Natural killer cell treated with Interleukin-12 subunit alpha and Interleukin-12 subunit beta and Interleukin-15 and Interleukin-18, amount 100 ng/mL, for 72 hours (primary cell): Measurements from ENCODE around the gene TMEM132C. TPM values are rescaled to one million over a fixed set of nuclear protein-coding genes. Genes with fewer than 3 reads are reported as not detected.

Experiments used
- ATAC-seq, 2 donors: fragments of 150-1000 bp; cut with Tn5 transposase in 1 of 2; sonication (Bioruptor Pico), chemical (Tn5 transposase) in 1 of 2; 2 replicates each; pipeline ENCODE4 v1.10.0; 2021
- DNase-seq: peaks from one replicate; pipeline ENCODE4 v3.0.0; 2022; ENCODE audit warnings: low spot score
- H3K27ac Mint-ChIP-seq, 2 donors: 1 replicate in 1 of 2; 2 replicates in 1 of 2; pipeline ENCODE4 v1.8.0; 2022; ENCODE audit warnings: mixed read lengths in 2 of 2, mild to moderate bottlenecking in 1 of 2, moderate library complexity in 1 of 2
- H3K27me3 Mint-ChIP-seq, 2 donors: 1 replicate in 1 of 2; 2 replicates in 1 of 2; pipeline ENCODE4 v1.8.0; 2022; ENCODE audit warnings: mixed read lengths in 2 of 2
- H3K36me3 Mint-ChIP-seq: one replicate; pipeline ENCODE4 v1.8.0; 2022; ENCODE audit warnings: mixed read lengths
- H3K4me1 Mint-ChIP-seq, 2 donors: 1 replicate in 1 of 2; 2 replicates in 1 of 2; pipeline ENCODE4 v1.8.0; 2022; ENCODE audit warnings: low read depth in 2 of 2, mixed read lengths in 2 of 2, mild to moderate bottlenecking in 1 of 2
- H3K4me3 Mint-ChIP-seq: one replicate; pipeline ENCODE4 v1.8.0; 2022; ENCODE audit warnings: mixed read lengths
- H3K9me3 Mint-ChIP-seq: 2 replicates; pipeline ENCODE4 v1.8.0; 2022; ENCODE audit warnings: mixed read lengths
- total RNA-seq, 2 donors: library from RNA; stranded (reverse); gene quantifications; one replicate each; pipeline ENCODE4 v1.2.3, GENCODE V29; 2022

TMEM132C gene
- total RNA-seq, 2 donors from 2014 or later, result 0.14 TPM; not detected in 1

DNA sequence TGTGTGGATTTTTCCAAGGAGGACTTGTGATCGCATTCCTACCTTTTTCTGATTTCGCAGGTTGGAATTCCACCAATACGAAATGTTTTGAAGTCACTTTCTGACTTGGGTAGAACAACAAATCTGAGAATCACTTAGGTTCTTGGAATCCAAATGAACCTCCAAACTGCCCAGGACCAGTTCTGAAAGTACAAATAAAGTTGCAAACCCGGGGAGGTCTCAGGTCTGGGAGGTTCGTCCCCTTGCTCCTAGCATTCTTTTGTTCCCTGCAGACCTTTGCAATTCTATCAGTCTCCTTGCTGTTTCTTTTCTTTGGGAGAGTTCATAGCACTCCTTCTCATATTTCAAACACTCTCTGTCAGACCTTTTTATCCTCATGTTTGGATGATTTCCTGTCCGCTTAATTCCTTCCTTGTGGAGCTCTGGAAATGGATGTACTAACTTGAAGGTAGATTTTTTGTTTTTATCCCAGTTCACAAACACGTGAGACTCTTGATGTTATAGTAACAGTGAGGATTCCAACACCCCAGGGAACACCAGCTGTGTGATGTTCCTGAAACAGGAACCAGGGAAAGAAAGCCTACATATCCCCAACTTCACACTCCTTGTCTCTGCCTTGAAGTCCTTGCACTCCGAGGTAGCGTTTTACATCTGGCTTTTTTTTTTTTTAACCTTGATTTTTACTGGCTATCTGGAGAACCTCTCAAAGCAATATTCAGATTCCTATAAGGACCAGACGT is 70.6 kb downstream of the TMEM132C start:
- no peaks in the 10 kb centered on the region for H3K4me1 Mint-ChIP-seq
- no peak overlapping the region for H3K27ac Mint-ChIP-seq
- no peak for ATAC-seq
- DNase-seq, result no peak
- no peaks in the 10 kb centered on the region for H3K36me3 Mint-ChIP-seq
- no peaks in the 10 kb centered on the region for H3K9me3 Mint-ChIP-seq
- H3K4me3 Mint-ChIP-seq, result no peak overlapping the region
- H3K27me3 Mint-ChIP-seq, result peaks cover 18 to 23% of the 10 kb centered on the region in 2 donors

DNA sequence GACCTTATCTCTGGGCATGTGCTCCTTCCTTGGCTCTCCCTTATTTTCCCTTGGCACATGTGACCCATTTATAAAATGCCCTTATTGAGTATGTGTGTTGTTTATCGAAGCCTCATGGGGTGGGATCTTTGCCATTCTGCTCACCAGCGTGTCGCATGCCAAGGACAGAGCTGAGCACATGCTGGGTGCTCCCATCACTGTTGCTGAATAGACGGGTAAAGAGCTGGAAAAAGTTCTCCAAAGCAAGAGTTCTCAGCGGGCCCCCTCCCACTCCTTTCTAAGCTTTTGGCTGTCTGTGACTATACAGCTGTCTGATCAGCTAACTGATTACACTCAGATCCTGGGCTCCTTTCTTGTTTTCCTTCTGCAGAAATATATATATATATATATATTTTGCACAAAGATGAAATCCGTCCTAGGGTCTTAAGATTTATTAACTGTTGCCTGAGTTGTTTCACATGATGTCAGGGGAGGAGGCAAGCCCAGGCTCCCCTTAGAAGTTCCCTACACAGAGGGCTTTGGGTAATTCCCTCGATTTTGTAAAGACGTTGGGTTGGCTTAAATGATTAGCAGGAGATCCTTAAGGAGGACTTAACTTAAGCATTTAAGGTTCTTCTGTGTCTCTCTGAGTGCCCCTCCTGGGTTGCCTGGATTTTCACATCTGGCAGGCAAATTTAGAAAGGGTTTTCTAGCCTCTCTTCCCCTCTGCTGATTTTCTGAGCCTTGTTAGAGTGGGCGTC is 71.6 kb downstream of the TMEM132C start:
- DNase-seq (no peak), ATAC-seq (no peak)
- Mint-ChIP-seq H3K36me3 (no peaks in the 10 kb centered on the region), H3K4me3 (no peak overlapping the region), H3K9me3 (no peaks in the 10 kb centered on the region), H3K27ac (no peak overlapping the region), H3K27me3 (peaks cover 18 to 23% of the 10 kb centered on the region in 2 donors), H3K4me1 (no peaks in the 10 kb centered on the region)

DNA sequence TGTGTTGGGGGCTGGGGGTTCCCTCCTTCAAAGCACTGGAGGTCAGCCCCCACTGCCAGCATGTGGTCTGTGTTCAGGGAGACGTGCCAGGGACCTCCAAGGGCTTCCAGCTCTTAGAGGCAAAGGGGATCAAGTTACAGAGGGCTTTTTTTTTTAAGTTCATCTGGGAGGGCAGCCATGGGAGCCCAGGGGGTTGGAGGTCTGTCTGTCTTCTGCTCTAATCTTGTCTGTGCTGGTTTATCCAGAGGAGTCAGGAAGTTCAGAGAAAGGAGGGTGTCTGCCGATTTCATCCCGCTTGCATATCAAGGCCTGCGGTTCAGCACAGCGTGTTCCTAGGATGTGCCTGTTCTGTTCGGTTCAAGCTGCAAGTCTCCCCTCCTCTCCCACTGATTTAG is 72.2 kb downstream of the TMEM132C start:
- ATAC-seq (no peak), DNase-seq (no peak)
- Mint-ChIP-seq H3K27me3 (peaks cover 18 to 23% of the 10 kb centered on the region in 2 donors), H3K27ac (no peak overlapping the region), H3K36me3 (no peaks in the 10 kb centered on the region), H3K4me1 (no peaks in the 10 kb centered on the region), H3K4me3 (no peak overlapping the region), H3K9me3 (no peaks in the 10 kb centered on the region)

DNA sequence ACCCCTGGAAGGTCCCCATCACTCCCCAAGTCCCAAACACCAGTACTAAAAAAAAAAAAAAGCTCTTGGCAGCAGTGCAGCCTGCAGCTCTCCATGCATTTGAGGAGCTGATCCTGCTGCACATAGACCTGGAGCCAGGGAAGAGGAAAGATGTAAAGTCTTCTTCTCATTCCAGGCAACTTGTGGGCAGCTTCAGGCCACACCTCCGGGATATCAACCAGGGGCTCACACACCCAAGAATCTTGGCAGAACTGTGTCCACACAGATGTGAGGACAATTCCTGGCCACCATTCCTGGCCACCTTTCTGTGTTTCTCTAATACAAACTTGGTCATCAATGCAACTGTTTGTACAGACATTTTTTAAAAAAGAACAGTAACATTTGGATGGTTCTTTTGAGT is 72.7 kb downstream of the TMEM132C start:
- ATAC-seq (no peak), DNase-seq (no peak)
- peaks cover 18 to 23% of the 10 kb centered on the region in 2 donors for H3K27me3 Mint-ChIP-seq
- H3K9me3 Mint-ChIP-seq, result no peaks in the 10 kb centered on the region
- no peak overlapping the region for H3K4me3 Mint-ChIP-seq
- no peaks in the 10 kb centered on the region for H3K4me1 Mint-ChIP-seq
- no peaks in the 10 kb centered on the region for H3K36me3 Mint-ChIP-seq
- H3K27ac Mint-ChIP-seq, result no peak overlapping the region

DNA sequence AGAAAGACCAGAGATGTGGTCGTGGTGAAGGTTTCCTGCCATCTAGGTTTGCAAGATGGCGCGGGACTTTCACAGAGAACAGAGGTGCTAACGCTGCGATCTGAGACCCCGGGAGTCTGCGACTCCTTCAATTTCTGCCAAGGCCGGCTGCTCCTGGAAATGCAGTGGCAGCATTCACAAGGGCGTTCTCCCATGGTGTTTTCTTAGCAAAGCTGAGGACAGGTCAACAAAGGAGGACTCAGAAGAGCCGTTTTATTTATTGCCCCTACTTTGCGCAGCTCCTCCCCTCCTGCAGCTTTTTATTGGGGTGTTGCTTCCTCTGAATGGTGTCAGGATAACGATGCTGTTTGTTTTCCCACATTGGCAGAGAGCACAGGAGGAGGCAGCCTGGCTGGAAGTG is 86.3 kb downstream of the TMEM132C start:
- H3K36me3 Mint-ChIP-seq, result peaks cover 15% of the 10 kb centered on the region
- ATAC-seq (no peak), DNase-seq (no peak)
- peaks cover 31 to 63% of the 10 kb centered on the region in 2 donors for H3K27me3 Mint-ChIP-seq
- H3K9me3 Mint-ChIP-seq, result peaks cover 7% of the 10 kb centered on the region
- H3K4me1 Mint-ChIP-seq, result peaks cover 0 to 6% of the 10 kb centered on the region in 2 donors
- no peak overlapping the region for H3K27ac Mint-ChIP-seq
- no peak overlapping the region for H3K4me3 Mint-ChIP-seq

DNA sequence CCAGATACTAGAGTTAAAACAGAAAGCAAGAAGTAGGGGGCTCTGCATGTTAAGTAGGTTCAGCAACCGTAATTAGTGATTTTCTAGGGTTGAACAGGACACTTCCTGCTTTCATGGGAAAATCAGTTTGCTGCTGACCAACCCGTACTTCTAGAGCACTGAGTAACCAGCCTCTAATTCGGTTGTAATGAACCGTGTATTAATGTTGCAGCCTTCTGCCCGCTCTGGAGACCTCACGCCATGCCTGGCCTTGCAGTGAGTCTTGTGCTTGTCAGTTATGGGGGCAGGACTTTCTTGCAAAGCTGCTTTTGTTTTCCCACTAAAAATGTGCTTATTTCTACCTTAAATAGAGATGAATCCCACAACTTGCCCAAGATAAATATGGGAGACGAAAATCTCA is 89.6 kb downstream of the TMEM132C start:
- H3K27ac Mint-ChIP-seq, result no peak overlapping the region
- H3K4me3 Mint-ChIP-seq, result no peak overlapping the region
- no peaks in the 10 kb centered on the region for H3K9me3 Mint-ChIP-seq
- H3K4me1 Mint-ChIP-seq, result peaks cover 0 to 6% of the 10 kb centered on the region in 2 donors
- H3K36me3 Mint-ChIP-seq, result peaks cover 12% of the 10 kb centered on the region
- DNase-seq, result no peak
- H3K27me3 Mint-ChIP-seq, result peaks cover 44% of the 10 kb centered on the region in 2 donors
- ATAC-seq, result no peak

DNA sequence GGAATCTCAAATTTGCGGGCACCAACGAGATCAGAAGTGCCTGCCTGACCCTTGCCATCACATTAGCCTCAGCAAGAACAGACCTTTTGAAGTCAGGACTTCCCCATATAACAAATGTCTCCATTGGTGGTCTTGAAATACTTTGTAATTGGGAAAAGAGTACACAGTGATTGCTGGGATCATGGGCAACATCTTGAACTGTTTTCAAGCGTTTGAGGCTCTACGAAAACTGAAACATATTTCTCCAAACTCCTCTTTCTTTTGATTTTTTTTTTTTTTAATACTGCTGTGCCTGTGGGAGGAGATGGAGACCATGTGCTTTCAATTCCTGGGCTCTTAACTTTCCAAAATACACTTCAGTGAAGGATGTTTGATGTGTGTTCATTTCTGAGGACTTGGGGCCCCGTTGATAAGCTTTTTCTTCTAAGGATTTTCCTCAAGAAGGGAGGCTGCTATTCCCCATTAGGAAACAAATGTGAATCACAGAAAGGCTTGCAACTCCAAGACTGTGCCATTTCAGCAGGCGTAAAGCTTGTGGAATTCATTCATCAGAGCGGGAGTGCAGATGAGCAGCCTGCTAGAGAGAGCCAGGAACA is 94.5 kb downstream of the TMEM132C start:
- Mint-ChIP-seq H3K9me3 (no peaks in the 10 kb centered on the region), H3K4me1 (no peaks in the 10 kb centered on the region), H3K4me3 (no peak overlapping the region), H3K27ac (no peak overlapping the region), H3K27me3 (peaks cover 38 to 39% of the 10 kb centered on the region in 2 donors), H3K36me3 (no peaks in the 10 kb centered on the region)
- no peak for ATAC-seq
- no peak for DNase-seq

DNA sequence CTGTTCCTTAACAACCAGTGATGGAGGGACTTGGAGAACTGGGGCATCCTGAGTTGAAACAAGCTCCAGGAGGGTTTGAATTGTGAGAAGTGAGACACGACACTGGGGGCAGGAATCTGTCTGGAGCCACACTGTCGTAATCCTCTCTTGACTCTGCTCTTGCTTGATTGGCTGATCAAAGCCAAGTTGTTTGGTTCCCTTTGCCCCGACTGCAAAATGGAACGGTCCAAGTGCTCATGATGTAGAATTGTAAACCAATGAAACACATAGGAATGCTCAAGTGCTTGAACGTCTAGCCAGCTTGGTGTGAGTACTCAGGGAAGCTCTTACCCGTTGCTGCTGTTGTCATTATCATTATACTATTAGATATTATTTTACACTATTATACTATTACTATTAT is 98.1 kb downstream of the TMEM132C start:
- H3K4me1 Mint-ChIP-seq, result no peaks in the 10 kb centered on the region
- H3K4me3 Mint-ChIP-seq, result no peak overlapping the region
- DNase-seq, result no peak
- no peaks in the 10 kb centered on the region for H3K36me3 Mint-ChIP-seq
- H3K27me3 Mint-ChIP-seq, result peaks cover 33 to 43% of the 10 kb centered on the region in 2 donors
- H3K27ac Mint-ChIP-seq, result no peak overlapping the region
- no peaks in the 10 kb centered on the region for H3K9me3 Mint-ChIP-seq
- no peak for ATAC-seq

DNA sequence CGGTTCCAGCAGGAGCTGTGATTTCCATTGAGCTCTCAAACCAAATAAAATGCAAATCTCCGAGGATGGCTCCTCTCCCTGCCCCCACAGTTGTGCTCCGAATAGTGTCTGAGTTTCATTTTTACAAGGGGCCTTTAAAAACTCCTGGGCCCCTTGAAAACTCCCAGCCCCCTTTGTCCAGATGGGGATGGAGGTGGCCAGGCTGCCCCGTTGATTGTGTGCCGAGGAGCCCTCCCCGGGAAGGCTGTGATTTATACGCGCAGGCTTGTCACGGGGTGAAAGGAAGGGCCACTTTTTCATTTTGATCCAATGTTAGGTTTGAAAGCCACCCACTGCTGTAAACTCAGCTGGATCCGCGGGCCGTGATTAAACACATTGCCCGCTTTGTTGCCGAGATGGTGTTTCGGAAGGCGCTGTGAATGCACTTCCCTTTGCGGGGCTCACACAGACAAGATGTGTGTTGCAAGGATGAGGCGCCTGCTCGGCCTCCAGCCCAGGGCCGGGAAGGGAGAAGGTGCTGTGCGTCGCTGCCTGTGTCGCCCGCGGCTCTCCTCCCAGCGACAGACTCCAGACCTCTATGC is 98.8 kb downstream of the TMEM132C start:
- Mint-ChIP-seq H3K9me3 (no peaks in the 10 kb centered on the region), H3K27me3 (peaks cover 29 to 47% of the 10 kb centered on the region in 2 donors), H3K4me1 (no peaks in the 10 kb centered on the region), H3K4me3 (no peak overlapping the region), H3K36me3 (no peaks in the 10 kb centered on the region), H3K27ac (no peak overlapping the region)
- DNase-seq, result no peak
- ATAC-seq, result peak in 1 of 2 donors; percentile 11

DNA sequence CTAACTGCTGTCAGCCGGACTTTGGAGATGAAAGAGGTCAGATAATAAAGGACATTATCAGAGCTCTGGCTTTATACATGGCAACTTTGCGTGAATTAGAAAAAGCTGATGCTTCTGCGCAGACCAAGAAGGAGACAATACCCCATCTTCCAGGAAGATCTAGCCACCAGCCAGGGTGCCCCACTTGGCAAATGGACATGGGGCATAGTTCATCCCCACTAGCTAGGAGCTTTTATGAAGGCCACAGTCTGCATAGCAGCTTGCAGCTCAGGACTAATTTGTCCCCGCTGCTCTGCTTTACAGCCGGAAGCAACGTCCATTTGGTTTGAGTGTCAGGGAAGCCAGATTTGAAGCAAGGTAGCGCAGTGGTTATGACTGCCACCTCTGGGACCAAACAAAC is 101.0 kb downstream of the TMEM132C start:
- Mint-ChIP-seq H3K36me3 (no peaks in the 10 kb centered on the region), H3K27me3 (peaks cover 21 to 49% of the 10 kb centered on the region in 2 donors), H3K9me3 (no peaks in the 10 kb centered on the region), H3K4me1 (no peaks in the 10 kb centered on the region), H3K4me3 (no peak overlapping the region), H3K27ac (no peak overlapping the region)
- ATAC-seq (no peak), DNase-seq (no peak)

DNA sequence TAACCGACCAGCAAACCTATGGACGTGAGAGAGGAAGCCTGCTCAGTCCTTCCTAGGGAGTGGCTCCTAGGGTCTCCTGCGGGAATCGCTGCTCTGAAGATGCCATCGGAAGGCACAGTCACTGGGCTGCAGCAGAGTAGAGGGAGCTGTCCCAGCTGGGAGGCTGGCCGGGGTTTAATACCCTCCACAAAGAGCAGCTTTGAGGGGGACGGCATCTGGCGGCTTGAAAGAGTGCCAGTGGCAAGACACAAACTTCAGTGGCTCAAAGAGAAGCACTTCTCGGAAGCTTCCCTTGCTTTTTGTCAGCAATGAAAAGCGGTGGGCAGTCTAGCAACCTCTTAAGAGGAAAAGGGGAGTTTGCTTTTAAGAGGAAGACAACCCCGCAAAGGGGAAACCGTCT is 114.6 kb downstream of the TMEM132C start:
- peaks cover 0 to under 1% of the 10 kb centered on the region in 2 donors for H3K4me1 Mint-ChIP-seq
- no peak overlapping the region for H3K4me3 Mint-ChIP-seq
- no peak overlapping the region for H3K27ac Mint-ChIP-seq
- ATAC-seq (no peak), DNase-seq (no peak)
- H3K36me3 Mint-ChIP-seq, result no peaks in the 10 kb centered on the region
- no peaks in the 10 kb centered on the region for H3K9me3 Mint-ChIP-seq
- H3K27me3 Mint-ChIP-seq, result peaks cover 35 to 48% of the 10 kb centered on the region in 2 donors

DNA sequence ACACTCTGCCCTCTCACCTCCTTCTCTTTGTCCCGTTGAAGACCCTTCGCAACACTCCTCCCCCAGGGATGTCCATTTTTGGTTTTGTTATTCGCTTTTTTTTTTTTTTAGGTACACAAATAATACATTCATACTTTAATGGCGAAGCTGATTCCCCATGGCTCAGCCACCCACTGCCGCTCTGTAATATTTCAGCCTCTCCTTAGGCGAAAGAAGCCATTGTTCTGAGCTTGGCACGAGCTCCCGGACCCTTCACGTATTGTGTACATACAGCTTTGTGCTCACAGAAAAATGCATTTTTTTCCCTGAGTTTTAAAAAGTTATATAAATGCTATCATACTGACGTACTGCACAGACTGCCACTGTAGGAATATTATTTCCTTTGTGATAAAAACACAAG is 115.0 kb downstream of the TMEM132C start:
- DNase-seq (no peak), ATAC-seq (no peak)
- no peak overlapping the region for H3K27ac Mint-ChIP-seq
- no peak overlapping the region for H3K4me3 Mint-ChIP-seq
- H3K9me3 Mint-ChIP-seq, result no peaks in the 10 kb centered on the region
- no peaks in the 10 kb centered on the region for H3K36me3 Mint-ChIP-seq
- peaks cover 37 to 48% of the 10 kb centered on the region in 2 donors for H3K27me3 Mint-ChIP-seq
- H3K4me1 Mint-ChIP-seq, result peaks cover 0 to 2% of the 10 kb centered on the region in 2 donors

DNA sequence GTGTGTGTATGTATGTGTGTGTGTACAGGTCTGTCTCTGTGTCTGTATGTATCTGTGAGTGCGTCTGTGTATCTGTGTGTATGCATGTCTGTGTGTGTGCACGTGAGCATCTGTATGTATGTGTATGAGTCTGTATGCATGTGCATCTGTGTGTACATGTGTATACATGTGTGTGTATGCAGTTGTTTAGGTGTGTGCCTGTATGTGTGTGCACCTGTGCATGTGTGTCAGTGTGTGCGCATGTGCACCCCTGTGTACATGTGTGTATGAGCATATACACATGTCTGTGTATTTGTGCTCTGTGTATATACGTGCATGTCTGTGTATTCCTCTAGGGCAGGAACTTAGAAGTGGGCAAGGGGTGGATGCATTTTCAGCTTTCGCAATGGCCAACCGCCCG is 116.0 kb downstream of the TMEM132C start:
- DNase-seq, result no peak
- Mint-ChIP-seq H3K27me3 (peaks cover 34 to 41% of the 10 kb centered on the region in 2 donors), H3K27ac (no peak overlapping the region), H3K4me1 (peaks cover 0 to 4% of the 10 kb centered on the region in 2 donors), H3K36me3 (no peaks in the 10 kb centered on the region), H3K4me3 (no peak overlapping the region), H3K9me3 (no peaks in the 10 kb centered on the region)
- ATAC-seq, result peak; percentile 28 to 30
